ENCODE measurements around the gene RACK1. TPM values are rescaled to one million over a fixed set of nuclear protein-coding genes. Genes with fewer than 3 reads are reported as not detected.
A peak's percentile ranks its signal among the peaks of the same experiment; 100 is the strongest.

RACK1 gene
- total and polyA plus RNA-seq, 2 of the 13 experiments (the other 11 are each of a cell fraction or from before 2014, with no cell fraction given), result 2,514 to 6,141 TPM

DNA sequence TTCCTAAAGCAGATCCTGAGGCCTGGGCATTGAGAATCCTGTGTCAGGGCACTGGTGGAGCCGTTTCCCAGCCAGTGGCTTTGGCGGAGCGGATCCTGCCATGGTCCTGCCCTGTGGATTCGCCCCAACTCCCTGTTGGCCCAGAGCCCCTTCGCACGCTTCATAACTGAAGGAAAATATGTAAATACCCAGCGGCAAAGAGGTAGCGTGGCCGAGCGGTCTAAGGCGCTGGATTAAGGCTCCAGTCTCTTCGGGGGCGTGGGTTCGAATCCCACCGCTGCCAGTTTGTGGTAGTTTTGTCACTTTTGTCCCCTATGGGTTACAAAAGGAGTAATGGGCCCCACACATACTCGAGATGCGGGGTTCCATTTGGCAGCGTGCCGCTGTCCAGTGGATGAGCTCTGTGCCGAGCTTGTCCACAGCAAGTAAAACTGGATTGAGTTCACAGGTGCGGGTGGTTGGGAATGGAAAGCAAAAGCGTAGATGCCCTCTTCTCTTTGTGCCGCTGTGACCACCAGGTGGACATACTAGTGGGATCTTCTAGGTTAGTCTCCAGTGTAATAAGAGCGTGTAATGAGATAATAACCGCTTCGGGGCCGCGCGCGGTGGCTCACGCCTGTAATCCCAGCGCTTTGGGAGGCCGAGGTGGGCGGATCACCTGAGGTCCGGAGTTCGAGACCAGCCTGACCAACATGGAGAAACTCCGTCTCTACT is 56.0 kb downstream of the RACK1 start (continued):
- TF ChIP-seq, protein P1, sequence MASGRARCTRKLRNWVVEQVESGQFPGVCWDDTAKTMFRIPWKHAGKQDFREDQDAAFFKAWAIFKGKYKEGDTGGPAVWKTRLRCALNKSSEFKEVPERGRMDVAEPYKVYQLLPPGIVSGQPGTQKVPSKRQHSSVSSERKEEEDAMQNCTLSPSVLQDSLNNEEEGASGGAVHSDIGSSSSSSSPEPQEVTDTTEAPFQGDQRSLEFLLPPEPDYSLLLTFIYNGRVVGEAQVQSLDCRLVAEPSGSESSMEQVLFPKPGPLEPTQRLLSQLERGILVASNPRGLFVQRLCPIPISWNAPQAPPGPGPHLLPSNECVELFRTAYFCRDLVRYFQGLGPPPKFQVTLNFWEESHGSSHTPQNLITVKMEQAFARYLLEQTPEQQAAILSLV (CRISPR knock-in tag; IDR thresholded peaks at IDR 0.05; ENCODE audit: borderline replicate concordance), result no peak
- TF ChIP-seq, protein P2, sequence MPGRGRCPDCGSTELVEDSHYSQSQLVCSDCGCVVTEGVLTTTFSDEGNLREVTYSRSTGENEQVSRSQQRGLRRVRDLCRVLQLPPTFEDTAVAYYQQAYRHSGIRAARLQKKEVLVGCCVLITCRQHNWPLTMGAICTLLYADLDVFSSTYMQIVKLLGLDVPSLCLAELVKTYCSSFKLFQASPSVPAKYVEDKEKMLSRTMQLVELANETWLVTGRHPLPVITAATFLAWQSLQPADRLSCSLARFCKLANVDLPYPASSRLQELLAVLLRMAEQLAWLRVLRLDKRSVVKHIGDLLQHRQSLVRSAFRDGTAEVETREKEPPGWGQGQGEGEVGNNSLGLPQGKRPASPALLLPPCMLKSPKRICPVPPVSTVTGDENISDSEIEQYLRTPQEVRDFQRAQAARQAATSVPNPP (CRISPR knock-in tag; IDR thresholded peaks at IDR 0.05), result no peak; the same call in 1 of the 2 replicates
- TF ChIP-seq BRCA1 (CRISPR knock-in tag; IDR thresholded peaks at IDR 0.05) (peak; percentile 19; the same call in 1 of the 2 replicates), TAF15 (IDR thresholded peaks at IDR 0.05; ENCODE audit: low read depth, low read length, poor library complexity, severe bottlenecking) (no peak), ZNF530 (CRISPR knock-in tag; IDR thresholded peaks at IDR 0.05; ENCODE audit: low read depth) (no peak), ZFP36 (IDR thresholded peaks at IDR 0.05; ENCODE audit: borderline replicate concordance, low read depth, low read length, partially characterized antibody) (no peak), ARNT2 (CRISPR knock-in tag; IDR thresholded peaks at IDR 0.05; ENCODE audit: low read depth) (peak; percentile 71; the same call in 1 of the 2 replicates), ZNF598 (CRISPR knock-in tag; IDR thresholded peaks at IDR 0.05; ENCODE audit: borderline replicate concordance) (no peak; the same call in 1 of the 2 replicates), SMARCC2 (IDR thresholded peaks at IDR 0.05) (no peak), ZNF883 (CRISPR knock-in tag; IDR thresholded peaks at IDR 0.05; ENCODE audit: not compliant biosample characterization) (peak; percentile 82), ZNF749 (CRISPR knock-in tag; IDR thresholded peaks at IDR 0.05; ENCODE audit: borderline replicate concordance) (no peak), KAT2B (IDR thresholded peaks at IDR 0.05; ENCODE audit: borderline replicate concordance, low read depth, low read length) (no peak), RXRB (CRISPR knock-in tag; IDR thresholded peaks at IDR 0.05; ENCODE audit: borderline replicate concordance) (peak; percentile 46; the same call in 1 of the 2 replicates), NPAS2 (CRISPR knock-in tag; IDR thresholded peaks at IDR 0.05; ENCODE audit: borderline replicate concordance) (no peak)
- TF ChIP-seq, protein P3, sequence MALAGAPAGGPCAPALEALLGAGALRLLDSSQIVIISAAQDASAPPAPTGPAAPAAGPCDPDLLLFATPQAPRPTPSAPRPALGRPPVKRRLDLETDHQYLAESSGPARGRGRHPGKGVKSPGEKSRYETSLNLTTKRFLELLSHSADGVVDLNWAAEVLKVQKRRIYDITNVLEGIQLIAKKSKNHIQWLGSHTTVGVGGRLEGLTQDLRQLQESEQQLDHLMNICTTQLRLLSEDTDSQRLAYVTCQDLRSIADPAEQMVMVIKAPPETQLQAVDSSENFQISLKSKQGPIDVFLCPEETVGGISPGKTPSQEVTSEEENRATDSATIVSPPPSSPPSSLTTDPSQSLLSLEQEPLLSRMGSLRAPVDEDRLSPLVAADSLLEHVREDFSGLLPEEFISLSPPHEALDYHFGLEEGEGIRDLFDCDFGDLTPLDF (CRISPR knock-in tag; IDR thresholded peaks at IDR 0.05), result no peak
- TF ChIP-seq, protein P4, sequence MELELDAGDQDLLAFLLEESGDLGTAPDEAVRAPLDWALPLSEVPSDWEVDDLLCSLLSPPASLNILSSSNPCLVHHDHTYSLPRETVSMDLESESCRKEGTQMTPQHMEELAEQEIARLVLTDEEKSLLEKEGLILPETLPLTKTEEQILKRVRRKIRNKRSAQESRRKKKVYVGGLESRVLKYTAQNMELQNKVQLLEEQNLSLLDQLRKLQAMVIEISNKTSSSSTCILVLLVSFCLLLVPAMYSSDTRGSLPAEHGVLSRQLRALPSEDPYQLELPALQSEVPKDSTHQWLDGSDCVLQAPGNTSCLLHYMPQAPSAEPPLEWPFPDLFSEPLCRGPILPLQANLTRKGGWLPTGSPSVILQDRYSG (CRISPR knock-in tag; IDR thresholded peaks at IDR 0.05), result no peak
- TF ChIP-seq, protein P5, sequence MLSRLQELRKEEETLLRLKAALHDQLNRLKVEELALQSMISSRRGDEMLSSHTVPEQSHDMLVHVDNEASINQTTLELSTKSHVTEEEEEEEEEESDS (CRISPR knock-in tag; IDR thresholded peaks at IDR 0.05; ENCODE audit: borderline replicate concordance), result no peak
- TF ChIP-seq, protein P6, sequence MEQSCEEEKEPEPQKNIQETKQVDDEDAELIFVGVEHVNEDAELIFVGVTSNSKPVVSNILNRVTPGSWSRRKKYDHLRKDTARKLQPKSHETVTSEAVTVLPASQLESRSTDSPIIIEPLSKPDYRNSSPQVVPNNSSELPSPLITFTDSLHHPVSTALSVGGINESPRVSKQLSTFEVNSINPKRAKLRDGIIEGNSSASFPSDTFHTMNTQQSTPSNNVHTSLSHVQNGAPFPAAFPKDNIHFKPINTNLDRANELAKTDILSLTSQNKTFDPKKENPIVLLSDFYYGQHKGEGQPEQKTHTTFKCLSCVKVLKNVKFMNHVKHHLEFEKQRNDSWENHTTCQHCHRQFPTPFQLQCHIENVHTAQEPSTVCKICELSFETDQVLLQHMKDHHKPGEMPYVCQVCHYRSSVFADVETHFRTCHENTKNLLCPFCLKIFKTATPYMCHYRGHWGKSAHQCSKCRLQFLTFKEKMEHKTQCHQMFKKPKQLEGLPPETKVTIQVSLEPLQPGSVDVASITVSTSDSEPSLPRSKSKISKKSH (CRISPR knock-in tag; IDR thresholded peaks at IDR 0.05; ENCODE audit: borderline replicate concordance), result 0 out of 2 replicates have a peak, but pooled peaks have one; percentile 16
- TF ChIP-seq, protein P7, sequence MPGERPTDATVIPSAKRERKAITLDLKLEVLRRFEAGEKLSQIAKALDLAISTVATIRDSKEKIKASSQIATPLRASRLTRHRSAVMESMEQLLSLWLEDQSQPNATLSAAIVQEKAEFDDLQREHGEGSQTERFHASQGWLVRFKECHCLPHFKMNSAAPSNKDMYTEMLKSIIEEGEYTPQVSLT (CRISPR knock-in tag; IDR thresholded peaks at IDR 0.05; ENCODE audit: borderline replicate concordance, low read depth), result no peak

All from HepG2 (cell line).